HG03097 (cell line): ENCODE measurements around the gene TXNDC15.
"Not testable (repeated sequence)": the region's sequence is repeated elsewhere in the genome, so short reads cannot be mapped to it uniquely, and the experiment has no call there.

Experiments
- ATAC-seq: cut with Tn5 transposase; IDR thresholded peaks from one replicate; pipeline ENCODE4 v1.9.1; 2021; ENCODE audit not compliant: unreplicated experiment, low FRiP score

TXNDC15 gene

GRCh38 chr5:134873987-134874830, at the start of gene TXNDC15:
Gene TXNDC15 (plus strand): TSS chr5:134874371. CDS start chr5:134874428, 57 bp downstream.
- peak; percentile 86 for ATAC-seq

DNA sequence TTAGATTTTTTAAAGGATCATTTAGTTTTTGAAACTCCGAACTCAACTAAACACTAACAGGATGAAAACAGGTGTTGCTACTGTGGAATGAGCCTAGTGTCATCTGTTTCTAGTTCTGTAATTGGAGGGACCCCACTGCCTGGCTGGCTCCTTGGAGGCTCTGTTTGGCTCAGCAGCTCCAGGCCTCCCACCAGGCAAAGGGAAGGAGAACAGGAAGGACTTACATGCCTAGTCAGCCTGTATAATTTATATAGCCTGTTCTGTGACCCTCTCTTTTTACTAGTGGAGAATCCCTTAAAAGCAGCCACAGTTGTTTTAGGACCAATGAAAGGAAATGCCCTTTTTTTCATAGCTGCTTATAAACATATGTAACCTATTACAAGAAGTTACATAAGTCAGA, 49.5 kb upstream of the TXNDC15 start:
- no peak for ATAC-seq

- no peak for ATAC-seq
Measured at GRCh38 chr5:134825212-134825611, 49.0 kb upstream of the TXNDC15 start.

- ATAC-seq, result no peak
Measured at GRCh38 chr5:134833340-134834032, 40.7 kb upstream of the TXNDC15 start.

- no peak for ATAC-seq
Measured at GRCh38 chr5:134835623-134836022, 38.5 kb upstream of the TXNDC15 start.

DNA sequence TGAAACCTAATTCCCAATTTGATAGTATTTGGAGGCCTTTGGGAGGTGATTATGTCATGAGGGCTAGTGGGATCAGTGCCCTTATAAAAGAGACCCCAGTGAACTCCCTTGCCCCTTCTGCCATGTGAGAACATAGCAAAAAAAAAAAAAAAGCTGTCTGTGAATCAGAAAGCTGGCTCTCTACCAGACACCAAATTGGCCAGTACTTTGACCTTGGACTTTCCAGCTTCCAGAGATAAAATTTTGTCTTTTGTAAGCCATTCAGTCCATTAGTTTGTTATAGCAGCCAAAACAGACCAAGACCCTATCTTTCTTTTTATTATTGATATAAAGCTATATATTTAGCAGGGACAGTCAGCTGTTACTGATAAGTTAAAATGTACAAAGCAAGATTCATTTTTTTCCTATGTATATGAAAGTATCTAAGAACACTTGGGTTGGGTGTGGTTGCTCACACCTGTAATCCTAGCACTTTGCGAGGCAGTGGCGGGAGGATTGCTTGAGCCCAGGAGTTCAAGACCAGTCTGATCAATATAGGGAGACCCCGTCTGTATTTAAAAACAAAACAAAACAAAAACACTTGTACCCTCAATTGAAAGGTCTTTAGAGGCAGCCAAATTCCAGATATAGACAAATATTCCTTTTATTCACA, 36.5 kb upstream of the TXNDC15 start:
- no peak for ATAC-seq

DNA sequence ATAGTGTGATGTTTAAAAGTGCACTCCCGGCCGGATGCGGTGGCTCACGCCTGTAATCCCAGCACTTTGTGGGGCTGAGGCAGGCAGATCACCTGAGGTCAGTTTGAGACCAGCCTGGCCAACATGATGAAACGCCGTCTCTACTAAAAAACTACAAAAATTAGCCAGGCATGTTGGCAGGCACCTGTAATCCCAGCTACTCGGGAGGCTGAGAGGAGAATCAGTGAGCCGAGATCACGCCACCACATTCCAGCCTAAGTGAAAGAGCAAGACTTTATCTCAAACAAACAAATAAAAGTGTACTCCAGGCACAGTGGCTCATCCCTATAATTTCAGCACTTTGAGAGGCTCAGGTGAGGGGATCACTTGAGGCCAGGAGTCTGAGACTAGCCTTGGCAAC, 35.8 kb upstream of the TXNDC15 start:
- not testable (repeated sequence) for ATAC-seq

GRCh38 chr5:134840811-134841210, 33.4 kb upstream of the TXNDC15 start:
- ATAC-seq, result no peak

DNA sequence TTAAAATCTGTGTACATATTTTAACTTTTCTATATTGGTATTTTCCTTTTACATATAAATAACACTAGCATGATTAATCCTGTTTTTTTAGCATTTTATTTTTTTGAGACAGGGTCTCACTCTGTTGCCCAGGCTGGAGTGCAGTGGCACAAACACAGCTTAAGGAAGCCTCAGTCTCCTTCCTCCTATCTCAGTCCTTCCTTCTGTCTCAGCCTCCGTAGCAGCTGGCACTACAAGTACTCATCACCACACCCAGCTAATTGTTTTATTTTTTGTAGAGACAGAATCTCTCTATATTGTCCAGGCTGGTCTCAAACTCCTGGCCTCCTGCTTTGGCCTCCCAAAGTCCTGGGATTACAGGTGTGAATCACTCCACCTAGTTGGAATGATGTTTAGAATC, 29.9 kb upstream of the TXNDC15 start:
- ATAC-seq, result no peak

DNA sequence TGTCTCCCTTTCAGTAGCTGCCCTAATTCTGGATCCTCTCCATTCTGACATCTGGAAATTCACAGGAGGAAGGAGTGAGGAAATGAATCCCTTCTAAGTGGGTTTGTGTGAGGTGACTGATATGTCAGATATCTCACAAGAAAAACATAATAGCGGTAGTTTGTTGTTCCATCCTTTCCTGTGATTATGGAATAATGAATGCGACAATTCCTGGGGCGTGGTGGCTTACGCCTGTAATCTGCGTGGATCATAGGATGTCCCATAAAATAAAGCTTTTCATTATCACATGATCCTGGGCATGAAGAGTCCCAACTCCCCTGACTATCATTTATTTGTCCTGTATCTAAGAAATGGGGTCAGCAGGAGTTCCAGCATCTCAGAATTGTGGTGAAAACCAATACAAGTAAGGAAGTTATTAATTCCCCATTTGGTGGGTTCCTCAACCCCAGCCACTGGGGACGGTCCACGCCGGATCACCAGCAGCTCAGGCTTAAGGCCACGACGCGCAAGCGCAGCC, 28.8 kb upstream of the TXNDC15 start:
- ATAC-seq, result no peak

GRCh38 chr5:134845852-134846640, 28.1 kb upstream of the TXNDC15 start, which contains the start of gene C5orf24:
Gene C5orf24 (plus strand): TSS chr5:134845968. CDS start chr5:134854901, 8,933 bp downstream.
- ATAC-seq, result peak; percentile 93

DNA sequence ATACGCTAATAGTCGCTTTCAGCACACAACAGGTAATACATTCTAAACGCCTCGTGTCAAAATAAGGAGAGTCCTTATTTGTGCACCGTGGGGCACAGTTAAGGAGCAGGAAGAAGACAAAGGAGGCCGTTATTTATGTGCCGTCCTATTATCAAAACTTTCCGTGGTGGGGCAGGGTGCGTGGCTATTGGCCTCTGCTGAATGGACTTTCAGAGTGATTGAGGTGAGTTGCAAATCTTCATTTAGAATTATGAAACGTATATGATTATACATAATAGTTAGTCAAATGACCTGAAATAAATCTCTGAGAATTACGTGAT, 27.6 kb upstream of the TXNDC15 start:
- ATAC-seq, result no peak

DNA sequence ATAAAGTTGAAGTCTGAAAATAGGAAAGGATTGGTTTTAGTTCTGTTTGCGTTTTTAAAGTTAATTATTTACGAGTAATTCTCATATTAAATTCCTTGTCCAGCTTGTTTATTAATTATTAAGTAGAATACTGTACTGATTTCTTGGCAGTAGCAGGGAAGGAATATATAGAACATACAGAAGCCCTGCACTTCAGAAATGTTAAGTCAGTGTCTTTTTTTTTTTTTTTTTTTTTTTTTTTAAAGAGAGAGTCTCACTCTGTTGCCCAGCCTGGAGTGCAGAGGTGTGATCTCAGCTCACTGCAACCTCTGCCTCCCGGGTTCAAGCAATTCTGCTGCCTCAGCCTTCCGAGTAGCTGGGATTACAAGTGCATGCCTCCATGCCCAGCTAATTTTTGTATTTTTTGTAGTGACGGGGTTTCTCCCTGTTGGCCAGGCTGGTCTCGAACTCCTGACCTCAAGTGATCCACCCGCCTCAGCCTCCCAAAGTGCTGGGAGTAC, 24.7 kb upstream of the TXNDC15 start:
- not testable (repeated sequence) for ATAC-seq

DNA sequence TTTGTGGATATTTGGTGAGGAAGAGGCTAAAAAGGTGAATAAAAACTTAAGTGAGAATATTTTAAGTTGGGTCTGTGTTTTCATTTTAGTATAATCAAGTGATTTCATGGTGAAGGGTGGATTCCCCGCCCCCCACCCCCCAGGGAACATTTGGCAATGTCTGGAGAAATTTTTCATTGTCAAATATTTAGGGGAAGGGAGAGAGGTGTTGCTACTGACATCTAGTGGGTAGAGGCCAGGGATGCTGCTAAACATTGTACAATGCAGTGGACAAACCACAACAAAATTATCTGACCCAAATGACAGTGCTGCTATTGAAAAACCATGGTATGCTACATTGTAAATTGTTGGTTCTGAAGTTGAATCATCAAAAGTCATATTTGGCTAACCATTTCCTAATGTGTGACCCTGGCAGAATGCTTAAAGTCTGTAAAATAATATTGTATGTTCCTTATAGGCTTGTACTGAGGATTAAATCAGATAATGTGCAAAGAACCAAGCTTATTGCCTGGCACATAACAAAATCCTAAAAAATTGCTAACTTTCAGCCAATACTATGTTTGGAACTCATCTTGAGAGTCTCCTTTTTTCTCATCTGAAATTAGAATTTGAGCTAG, 22.8 kb upstream of the TXNDC15 start:
- no peak for ATAC-seq

GRCh38 chr5:134856465-134856864, 17.7 kb upstream of the TXNDC15 start:
- not testable (repeated sequence) for ATAC-seq

- no peak for ATAC-seq
Measured at GRCh38 chr5:134857401-134857800, 16.8 kb upstream of the TXNDC15 start.

DNA sequence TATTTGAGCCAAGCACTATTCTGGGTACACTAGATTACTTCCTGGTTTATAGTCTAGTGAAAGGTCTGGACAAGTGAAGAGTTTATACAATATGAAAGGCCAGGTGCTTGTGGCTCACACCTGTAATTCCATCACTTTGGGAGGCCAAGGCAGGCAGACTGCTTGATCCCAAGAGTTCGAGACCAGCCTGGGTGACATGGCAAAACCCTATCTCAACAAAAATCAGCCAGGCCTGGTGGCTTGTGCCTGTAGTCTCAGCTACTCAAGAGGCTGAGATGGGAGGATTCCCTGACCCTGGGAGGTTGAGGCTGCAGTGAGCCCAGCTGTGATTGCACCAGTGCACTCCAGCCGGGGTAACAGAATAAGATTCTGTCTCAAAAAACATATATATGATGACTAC, 9.5 kb upstream of the TXNDC15 start:
- ATAC-seq, result no peak

DNA sequence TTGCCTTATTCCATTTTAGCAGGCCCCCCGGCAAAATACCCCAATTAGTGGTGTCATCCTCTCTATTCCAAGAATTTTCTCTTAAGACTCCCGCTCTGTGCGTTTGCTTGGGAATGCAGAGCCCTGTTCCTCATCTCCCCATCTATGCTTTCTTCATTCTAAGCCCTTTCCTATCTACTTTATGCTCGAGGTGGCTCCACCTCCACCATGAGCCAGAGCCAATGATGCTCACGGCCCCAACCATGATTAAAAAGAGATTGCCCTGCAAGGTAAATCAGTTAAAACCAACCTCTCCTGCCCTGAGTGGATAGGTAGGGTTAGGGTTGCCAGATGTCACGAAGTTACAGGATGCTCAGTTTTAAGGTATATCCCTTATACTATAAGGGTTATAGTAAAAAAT, 677 bp upstream of the TXNDC15 start:
- ATAC-seq, result no peak

GRCh38 chr5:134874831-134875655, 872 bp downstream of the TXNDC15 start:
- ATAC-seq, result no peak
